Dendritic cell treated with granulocyte-macrophage colony-stimulating factor and Interleukin-4, amounts not matched to agents 40 ng/mL and 50 ng/mL, for 4 days (primary cell): ENCODE measurements around the gene ADGRG6.
A peak's percentile ranks its signal among the peaks of the same experiment; 100 is the strongest.

Source experiments
- H3K27ac Mint-ChIP-seq: one replicate; pipeline ENCODE4 v1.8.0; 2022; ENCODE audit warnings: mild to moderate bottlenecking, mixed read lengths
- H3K27me3 Mint-ChIP-seq: one replicate; pipeline ENCODE4 v1.8.0; 2022; ENCODE audit warnings: mild to moderate bottlenecking, mixed read lengths
- H3K36me3 Mint-ChIP-seq: one replicate; pipeline ENCODE4 v1.8.0; 2022; ENCODE audit warnings: low read depth, mixed read lengths
- H3K4me1 Mint-ChIP-seq: one replicate; pipeline ENCODE4 v1.8.0; 2022; ENCODE audit warnings: low read depth, mixed read lengths
- H3K4me3 Mint-ChIP-seq: one replicate; pipeline ENCODE4 v1.8.0; 2022; ENCODE audit warnings: mild to moderate bottlenecking, moderate library complexity, mixed read lengths
- H3K9me3 Mint-ChIP-seq: one replicate; pipeline ENCODE4 v1.8.0; 2022; ENCODE audit warnings: mixed read lengths
- intact Hi-C: fragments of 100-400 bp; cut with micrococcal nuclease; formaldehyde crosslinking; loops from one replicate; pipeline ENCODE4 v1.15.0; 2022

The ADGRG6 gene

GRCh38 chr6:142321451-142321850 is 19.6 kb downstream of the ADGRG6 start:
- Mint-ChIP-seq H3K27me3 (no peaks in the 10 kb centered on the region), H3K4me3 (no peak overlapping the region), H3K27ac (no peak overlapping the region), H3K4me1 (peaks cover 7% of the 10 kb centered on the region), H3K9me3 (no peaks in the 10 kb centered on the region), H3K36me3 (no peaks in the 10 kb centered on the region)
- intact Hi-C loops, result no loop called here

GRCh38 chr6:142322066-142322465 is 20.3 kb downstream of the ADGRG6 start:
- no peaks in the 10 kb centered on the region for H3K36me3 Mint-ChIP-seq
- peaks cover 13% of the 10 kb centered on the region for H3K4me1 Mint-ChIP-seq
- no peaks in the 10 kb centered on the region for H3K27me3 Mint-ChIP-seq
- no peaks in the 10 kb centered on the region for H3K9me3 Mint-ChIP-seq
- intact Hi-C loops, result no loop called here
- H3K4me3 Mint-ChIP-seq, result no peak overlapping the region
- no peak overlapping the region for H3K27ac Mint-ChIP-seq

- intact Hi-C loops, result no loop called here
- no peaks in the 10 kb centered on the region for H3K36me3 Mint-ChIP-seq
- no peak overlapping the region for H3K27ac Mint-ChIP-seq
- no peaks in the 10 kb centered on the region for H3K9me3 Mint-ChIP-seq
- no peaks in the 10 kb centered on the region for H3K27me3 Mint-ChIP-seq
- no peak overlapping the region for H3K4me3 Mint-ChIP-seq
- peaks cover 17% of the 10 kb centered on the region for H3K4me1 Mint-ChIP-seq
Observed at GRCh38 chr6:142322504-142323198, 20.8 kb downstream of the ADGRG6 start.

GRCh38 chr6:142323377-142323776 is 21.6 kb downstream of the ADGRG6 start:
- H3K27me3 Mint-ChIP-seq, result no peaks in the 10 kb centered on the region
- intact Hi-C loops, result no loop called here

GRCh38 chr6:142324111-142324510 is 22.3 kb downstream of the ADGRG6 start:
- H3K36me3 Mint-ChIP-seq, result no peaks in the 10 kb centered on the region
- peak overlapping the region; percentile 20 for H3K27ac Mint-ChIP-seq
- intact Hi-C loops, result no loop called here

More at GRCh38 chr6:142323377-142323776, 21.6 kb downstream of the ADGRG6 start:
- Mint-ChIP-seq H3K27ac (no peak overlapping the region), H3K4me3 (no peak overlapping the region), H3K9me3 (no peaks in the 10 kb centered on the region), H3K4me1 (peaks cover 23% of the 10 kb centered on the region), H3K36me3 (no peaks in the 10 kb centered on the region)

GRCh38 chr6:142325111-142325510 is 23.3 kb downstream of the ADGRG6 start:
- Mint-ChIP-seq H3K4me3 (no peak overlapping the region), H3K27me3 (no peaks in the 10 kb centered on the region), H3K9me3 (no peaks in the 10 kb centered on the region), H3K27ac (no peak overlapping the region), H3K4me1 (peaks cover 18% of the 10 kb centered on the region), H3K36me3 (no peaks in the 10 kb centered on the region)
- intact Hi-C loops, result no loop called here

More at GRCh38 chr6:142324111-142324510, 22.3 kb downstream of the ADGRG6 start:
- H3K27me3 Mint-ChIP-seq, result no peaks in the 10 kb centered on the region
- no peaks in the 10 kb centered on the region for H3K9me3 Mint-ChIP-seq
- H3K4me3 Mint-ChIP-seq, result no peak overlapping the region
- peaks cover 18% of the 10 kb centered on the region for H3K4me1 Mint-ChIP-seq

- no peak overlapping the region for H3K4me3 Mint-ChIP-seq
- no peak overlapping the region for H3K27ac Mint-ChIP-seq
- no peaks in the 10 kb centered on the region for H3K27me3 Mint-ChIP-seq
- intact Hi-C loops, result no loop called here
- H3K9me3 Mint-ChIP-seq, result no peaks in the 10 kb centered on the region
- H3K36me3 Mint-ChIP-seq, result no peaks in the 10 kb centered on the region
- peaks cover 18% of the 10 kb centered on the region for H3K4me1 Mint-ChIP-seq
Observed at GRCh38 chr6:142326540-142326939, 24.7 kb downstream of the ADGRG6 start.

GRCh38 chr6:142328070-142328469 is 26.3 kb downstream of the ADGRG6 start:
- Mint-ChIP-seq H3K9me3 (no peaks in the 10 kb centered on the region), H3K4me3 (no peak overlapping the region), H3K27me3 (no peaks in the 10 kb centered on the region), H3K4me1 (peaks cover 18% of the 10 kb centered on the region), H3K27ac (peak overlapping the region; percentile 60), H3K36me3 (no peaks in the 10 kb centered on the region)
- intact Hi-C loops, result no loop called here

GRCh38 chr6:142329486-142330113 is 27.8 kb downstream of the ADGRG6 start:
- Mint-ChIP-seq H3K27ac (no peak overlapping the region), H3K9me3 (no peaks in the 10 kb centered on the region), H3K27me3 (no peaks in the 10 kb centered on the region), H3K36me3 (no peaks in the 10 kb centered on the region), H3K4me1 (peaks cover 18% of the 10 kb centered on the region), H3K4me3 (no peak overlapping the region)
- intact Hi-C loops, result no loop called here

- Mint-ChIP-seq H3K27ac (no peak overlapping the region), H3K4me3 (no peak overlapping the region), H3K4me1 (peaks cover 18% of the 10 kb centered on the region), H3K27me3 (no peaks in the 10 kb centered on the region), H3K36me3 (no peaks in the 10 kb centered on the region), H3K9me3 (no peaks in the 10 kb centered on the region)
- intact Hi-C loops, result no loop called here
Observed at GRCh38 chr6:142331075-142331551, 29.3 kb downstream of the ADGRG6 start.

- H3K36me3 Mint-ChIP-seq, result no peaks in the 10 kb centered on the region
- no peaks in the 10 kb centered on the region for H3K9me3 Mint-ChIP-seq
- no peak overlapping the region for H3K4me3 Mint-ChIP-seq
- H3K27me3 Mint-ChIP-seq, result no peaks in the 10 kb centered on the region
- peaks cover 16% of the 10 kb centered on the region for H3K4me1 Mint-ChIP-seq
- intact Hi-C loops, result no loop called here
- no peak overlapping the region for H3K27ac Mint-ChIP-seq
Observed at GRCh38 chr6:142331601-142332000, 29.8 kb downstream of the ADGRG6 start.

- H3K4me1 Mint-ChIP-seq, result peaks cover 8% of the 10 kb centered on the region
- H3K27ac Mint-ChIP-seq, result no peak overlapping the region
- H3K4me3 Mint-ChIP-seq, result no peak overlapping the region
- no peaks in the 10 kb centered on the region for H3K9me3 Mint-ChIP-seq
- H3K27me3 Mint-ChIP-seq, result no peaks in the 10 kb centered on the region
- intact Hi-C loops, result no loop called here
- H3K36me3 Mint-ChIP-seq, result no peaks in the 10 kb centered on the region
Observed at GRCh38 chr6:142332393-142333098, 30.7 kb downstream of the ADGRG6 start.

- Mint-ChIP-seq H3K36me3 (no peaks in the 10 kb centered on the region), H3K4me3 (no peak overlapping the region), H3K27me3 (no peaks in the 10 kb centered on the region), H3K9me3 (no peaks in the 10 kb centered on the region), H3K4me1 (no peaks in the 10 kb centered on the region), H3K27ac (no peak overlapping the region)
- intact Hi-C loops, result no loop called here
Observed at GRCh38 chr6:142333431-142333830, 31.6 kb downstream of the ADGRG6 start.

GRCh38 chr6:142334294-142334693 is 32.5 kb downstream of the ADGRG6 start:
- no peak overlapping the region for H3K27ac Mint-ChIP-seq
- intact Hi-C loops, result no loop called here
- H3K4me3 Mint-ChIP-seq, result no peak overlapping the region
- H3K36me3 Mint-ChIP-seq, result no peaks in the 10 kb centered on the region
- H3K4me1 Mint-ChIP-seq, result no peaks in the 10 kb centered on the region
- H3K9me3 Mint-ChIP-seq, result no peaks in the 10 kb centered on the region
- H3K27me3 Mint-ChIP-seq, result no peaks in the 10 kb centered on the region
